DND-41 (cell line): ENCODE results near the gene BAG2.

Source experiments
- ATAC-seq: fragments of 200-7000 bp; cut with Tn5 transposase; 3 replicates; pipeline ENCODE4 v1.9.1; 2021; ENCODE audit warnings: low read depth; ENCODE audit not compliant: insufficient read depth
- DNase-seq: peaks from one replicate; pipeline ENCODE4 v3.0.0-alpha.2; 2020
- H2AFZ ChIP-seq: 2 replicates; pipeline ENCODE4 v1.6.0; 2012; ENCODE audit warnings: low read depth, low read length
- H3K27ac ChIP-seq: 2 replicates; pipeline ENCODE4 v1.5.1; 2012; ENCODE audit warnings: low read length, inconsistent platforms
- H3K27me3 ChIP-seq: fragments of 200-600 bp; sonication (generic); 2 replicates; pipeline ENCODE4 v1.6.0; 2012; ENCODE audit warnings: low read length, mild to moderate bottlenecking, inconsistent platforms; ENCODE audit not compliant: insufficient read depth, poor library complexity
- H3K36me3 ChIP-seq: 2 replicates; pipeline ENCODE4 v1.5.1; 2012; ENCODE audit warnings: low read length, inconsistent platforms; ENCODE audit not compliant: insufficient read depth
- H3K4me1 ChIP-seq: 2 replicates; pipeline ENCODE4 v1.5.1; 2012; ENCODE audit warnings: mild to moderate bottlenecking, low read length; ENCODE audit not compliant: insufficient read depth
- H3K4me2 ChIP-seq: 2 replicates; pipeline ENCODE4 v1.6.0; 2012; ENCODE audit warnings: mild to moderate bottlenecking, moderate library complexity, low read length, inconsistent platforms; ENCODE audit not compliant: insufficient read depth
- H3K4me3 ChIP-seq, 2 experiments: fragments of 200-600 bp in 1 of 2; shearing (Covaris generic) in 1 of 2; 2 replicates each; pipeline ENCODE4 v1.5.1; 2012 to 2016; ENCODE audit warnings: inconsistent platforms in 2 of 2, low read length in 2 of 2, mild to moderate bottlenecking in 2 of 2, low read depth in 1 of 2, moderate library complexity in 1 of 2
- H3K79me2 ChIP-seq: 2 replicates; pipeline ENCODE4 v1.6.0; 2012; ENCODE audit warnings: low read length, inconsistent platforms; ENCODE audit not compliant: insufficient read depth
- H3K9ac ChIP-seq: 2 replicates; pipeline ENCODE4 v1.6.0; 2012; ENCODE audit warnings: low read depth, mild to moderate bottlenecking, inconsistent platforms, low read length, moderate library complexity
- H3K9me3 ChIP-seq: 2 replicates; pipeline ENCODE4 v1.5.1; 2012; ENCODE audit warnings: low read length, moderate library complexity, mild to moderate bottlenecking, inconsistent platforms; ENCODE audit not compliant: insufficient read depth, severe bottlenecking
- H4K20me1 ChIP-seq: 2 replicates; pipeline ENCODE4 v1.6.0; 2012; ENCODE audit warnings: low read length; ENCODE audit not compliant: insufficient read depth
- CTCF ChIP-seq: IDR thresholded peaks from 2 replicates; pipeline ENCODE4 v1.5.1; 2012; ENCODE audit warnings: borderline replicate concordance, low read length, moderate library complexity, mild to moderate bottlenecking; ENCODE audit not compliant: poor library complexity, severe bottlenecking; ENCODE audit errors: extremely low read depth
- EZH2 ChIP-seq: IDR thresholded peaks from 3 replicates; pipeline ENCODE4 v1.6.1; 2012; ENCODE audit warnings: borderline replicate concordance, low read depth, mild to moderate bottlenecking, moderate library complexity, low read length, inconsistent platforms; ENCODE audit not compliant: severe bottlenecking

The BAG2 gene

DNA sequence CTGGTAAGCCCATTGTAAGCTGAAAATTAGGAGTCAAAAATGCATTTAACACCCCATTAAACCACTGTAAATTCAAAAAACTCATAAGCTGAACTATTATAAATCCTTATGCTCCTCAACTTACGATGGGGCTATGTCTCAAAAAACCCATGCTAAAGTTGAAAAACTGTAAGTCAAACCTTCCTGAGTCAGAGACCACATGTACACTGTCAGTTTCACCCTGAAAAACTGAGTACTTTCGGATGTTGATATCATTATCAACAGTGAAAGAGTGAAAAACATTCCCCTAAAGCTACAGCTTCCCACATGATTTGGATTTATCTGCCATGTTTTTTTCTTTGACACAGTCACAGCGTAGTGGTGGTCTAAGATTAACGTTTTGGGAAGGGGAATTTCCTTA lies 35.7 kb downstream of the BAG2 start:
- Histone ChIP-seq H3K9me3 (no peaks in the 10 kb centered on the region), H3K27ac (no peak overlapping the region), H3K4me2 (no peak overlapping the region), H3K4me3 (no peak overlapping the region), H2AFZ (no peak overlapping the region), H3K36me3 (no peaks in the 10 kb centered on the region), H3K79me2 (peaks cover 15% of the 10 kb centered on the region), H3K4me1 (no peaks in the 10 kb centered on the region), H3K27me3 (no peaks in the 10 kb centered on the region), H3K9ac (no peak overlapping the region), H4K20me1 (peaks cover 8% of the 10 kb centered on the region; the same call in 1 of the 2 replicates)
- DNase-seq = no peak
- ATAC-seq = no peak
- TF ChIP-seq CTCF = no peak
- TF ChIP-seq EZH2 = no peak

- Histone ChIP-seq H3K79me2 (peaks cover 26% of the 10 kb centered on the region), H4K20me1 (peaks cover 15% of the 10 kb centered on the region; the same call in 1 of the 2 replicates), H3K4me1 (no peaks in the 10 kb centered on the region), H3K27ac (no peak overlapping the region), H3K27me3 (no peaks in the 10 kb centered on the region), H3K4me2 (no peak overlapping the region), H3K36me3 (no peaks in the 10 kb centered on the region), H3K9me3 (no peaks in the 10 kb centered on the region), H3K4me3 (no peak overlapping the region), H3K9ac (no peak overlapping the region), H2AFZ (no peak overlapping the region)
- no peak for TF ChIP-seq CTCF
- DNase-seq = no peak
- ATAC-seq = no peak
Observed at GRCh38 chr6:57209030-57209429, 36.9 kb downstream of the BAG2 start.

DNA sequence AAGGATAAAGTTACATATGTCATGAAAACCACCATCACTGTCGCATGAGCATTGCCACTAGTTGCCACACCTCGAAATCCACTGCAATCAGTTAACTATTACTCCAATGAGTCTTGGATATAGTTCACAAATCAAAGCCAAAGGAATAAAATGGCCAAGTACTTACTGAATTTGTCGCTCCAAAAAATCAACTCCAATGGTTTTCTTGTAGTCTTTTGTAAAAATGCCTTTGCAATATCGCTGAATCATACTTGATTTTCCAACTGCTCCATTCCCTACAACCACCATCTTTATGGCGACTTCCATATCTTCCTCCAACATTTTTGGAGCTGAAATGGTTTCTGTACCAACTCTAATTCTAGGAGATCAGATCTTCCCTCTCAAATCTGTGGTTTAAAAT lies 37.9 kb downstream of the BAG2 start:
- Histone ChIP-seq H3K27ac (no peak overlapping the region), H3K9ac (no peak overlapping the region), H3K9me3 (no peaks in the 10 kb centered on the region), H3K27me3 (no peaks in the 10 kb centered on the region), H3K4me2 (no peak overlapping the region), H2AFZ (no peak overlapping the region), H3K36me3 (no peaks in the 10 kb centered on the region), H3K4me3 (no peak overlapping the region), H4K20me1 (peaks cover 15% of the 10 kb centered on the region; the same call in 1 of the 2 replicates), H3K79me2 (peaks cover 35% of the 10 kb centered on the region), H3K4me1 (no peaks in the 10 kb centered on the region)
- DNase-seq (no peak), ATAC-seq (no peak)
- TF ChIP-seq CTCF (no peak), EZH2 (no peak)

DNA sequence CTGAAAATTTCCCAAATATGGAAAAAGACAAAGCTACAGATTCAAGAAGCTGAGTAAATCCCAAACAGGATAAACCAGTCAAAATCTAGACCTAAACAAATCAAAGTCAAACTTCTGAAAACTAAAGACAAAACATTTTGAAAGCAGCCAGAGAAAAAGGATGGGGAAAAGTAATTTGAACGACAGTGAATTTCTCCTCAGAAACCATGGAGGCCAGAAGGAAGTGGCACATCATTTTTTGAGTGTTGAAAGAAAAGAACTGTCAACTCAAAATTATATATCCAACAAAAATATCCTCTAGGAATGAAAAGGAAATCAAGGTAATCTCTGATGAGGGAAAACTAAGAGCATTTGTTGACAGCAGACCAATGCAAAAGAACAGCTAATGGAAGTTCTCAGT lies 43.1 kb downstream of the BAG2 start:
- H3K27ac ChIP-seq = no peak overlapping the region
- peaks cover 15% of the 10 kb centered on the region; the same call in 1 of the 2 replicates for H4K20me1 ChIP-seq
- ATAC-seq (no peak), DNase-seq (no peak)
- H3K9me3 ChIP-seq = no peaks in the 10 kb centered on the region
- H3K9ac ChIP-seq = no peak overlapping the region
- no peak overlapping the region for H2AFZ ChIP-seq
- no peak overlapping the region for H3K4me2 ChIP-seq
- H3K4me1 ChIP-seq = peaks cover 6% of the 10 kb centered on the region
- no peaks in the 10 kb centered on the region for H3K27me3 ChIP-seq
- H3K4me3 ChIP-seq = no peak overlapping the region
- H3K36me3 ChIP-seq = no peaks in the 10 kb centered on the region
- H3K79me2 ChIP-seq = peaks cover 78% of the 10 kb centered on the region
- TF ChIP-seq CTCF (no peak), EZH2 (no peak)
